ENCODE results near the gene ARHGEF39.

GRCh38 chr9:35690294-35690613 lies 25.3 kb upstream of the ARHGEF39 start:
- no peak for TF ChIP-seq CTCF (IDR thresholded peaks at IDR 0.05; ENCODE audit: low read length)
- no peak for TF ChIP-seq EZH2phosphoT487 (IDR thresholded peaks at IDR 0.05; ENCODE audit: low read length)

Data from MM.1S (cell line).